K562 (cell line): ENCODE data around the gene PILRA. TPM values are rescaled to one million over a fixed set of nuclear protein-coding genes. Genes with fewer than 3 reads are reported as not detected.

Experiments
- ATF7 ChIP-seq: fragments of 450-650 bp; IDR thresholded peaks from 2 replicates; pipeline ENCODE4 v1.7.1; 2014; ENCODE audit warnings: mild to moderate bottlenecking, moderate library complexity
- BCL6 ChIP-seq: fragments of 250-450 bp; sonication (Bioruptor Pico); IDR thresholded peaks from 2 replicates; pipeline ENCODE4 v1.4.0; 2020
- BCOR ChIP-seq: fragments of 450-650 bp; IDR thresholded peaks from 2 replicates; pipeline ENCODE4 v1.6.1; 2016
- CC2D1A ChIP-seq: fragments of 450-650 bp; IDR thresholded peaks from 2 replicates; pipeline ENCODE4 v1.6.1; 2017; ENCODE audit warnings: mild to moderate bottlenecking
- ESRRA ChIP-seq: fragments of 450-650 bp; IDR thresholded peaks from 2 replicates; pipeline ENCODE4 v1.6.1; 2014; ENCODE audit warnings: low read depth, mild to moderate bottlenecking, moderate library complexity, borderline replicate concordance
- HLTF ChIP-seq: fragments of 450-650 bp; IDR thresholded peaks from 2 replicates; pipeline ENCODE4 v1.6.1; 2016
- JUN ChIP-seq, 2 experiments: sonication (generic) in 1 of 2; formaldehyde crosslinking in 1 of 2; IDR thresholded peaks; 2 replicates each; pipeline versions ENCODE4 v1.6.1 to v1.8.0; 2012 to 2022; ENCODE audit warnings: borderline replicate concordance in 2 of 2, mild to moderate bottlenecking in 2 of 2, improper control_type of control experiment in 1 of 2, low read depth in 1 of 2, low read length in 1 of 2, missing genetic modification reagents in 1 of 2
- NBN ChIP-seq: fragments of 450-650 bp; IDR thresholded peaks from 2 replicates; pipeline ENCODE4 v1.6.1; 2016; ENCODE audit warnings: low read depth, mild to moderate bottlenecking
- PKNOX1 ChIP-seq: fragments of 450-650 bp; IDR thresholded peaks from 2 replicates; pipeline ENCODE4 v1.6.1; 2016
- SREBF2 ChIP-seq: sonication (generic); formaldehyde crosslinking; IDR thresholded peaks from 2 replicates; pipeline ENCODE4 v1.4.0; 2020; ENCODE audit warnings: mild to moderate bottlenecking, missing genetic modification reagents
- STAG1 ChIP-seq: sonication (generic); formaldehyde crosslinking; IDR thresholded peaks from 2 replicates; pipeline ENCODE4 v1.5.0; 2020; ENCODE audit warnings: missing genetic modification reagents, borderline replicate concordance
- ZBTB33 ChIP-seq: sonication (generic); formaldehyde crosslinking; IDR thresholded peaks from 2 replicates; pipeline ENCODE4 v1.8.1; 2023; ENCODE audit warnings: mild to moderate bottlenecking, missing genetic modification reagents
- ZBTB40 ChIP-seq, 2 experiments: fragments of 450-650 bp in 1 of 2; sonication (generic) in 1 of 2; formaldehyde crosslinking in 1 of 2; IDR thresholded peaks; 2 replicates each; pipeline versions ENCODE4 v1.7.1 to v1.9.0; 2016 to 2022; ENCODE audit warnings: inconsistent platforms in 1 of 2, mild to moderate bottlenecking in 1 of 2, missing genetic modification reagents in 1 of 2
- ZNF24 ChIP-seq: fragments of 450-650 bp; IDR thresholded peaks from 2 replicates; pipeline ENCODE4 v1.6.1; 2016
- ZNF449 ChIP-seq: fragments of 250-450 bp; sonication (Bioruptor Pico); IDR thresholded peaks from 2 replicates; pipeline ENCODE4 v1.8.0; 2022; ENCODE audit warnings: moderate library complexity, mild to moderate bottlenecking, inconsistent platforms
- ZNF830 ChIP-seq: fragments of 250-450 bp; sonication (Bioruptor Pico); IDR thresholded peaks from 2 replicates; pipeline ENCODE4 v1.5.0; 2021; ENCODE audit warnings: mild to moderate bottlenecking
- polyA plus RNA-seq, 8 experiments: library from polyadenylated mRNA; depleted of rRNA in 4 of 8; stranded (reverse) in 5 of 8; unstranded in 3 of 8; fragments of >200 nt; fragmentation: Nextera tagmentation in 2 of 8; fragmentation: Illumina TruSeq in 1 of 8; extraction: Ambion mirVana in 2 of 8; extraction: Trizol in 1 of 8; gene quantifications; 2 replicates each; pipeline versions ENCODE4 v1.2.1 to v1.2.3, GENCODE V29; 2011 to 2014; ENCODE audit warnings: inconsistent platforms in 1 of 8, missing spikeins in 1 of 8
- total RNA-seq, 7 experiments: library from RNA; depleted of rRNA in 6 of 7; stranded (reverse); fragments of >200 nt in 6 of 7; fragmentation: Illumina TruSeq in 2 of 7; extraction: Trizol in 2 of 7; gene quantifications; 2 replicates each; pipeline versions ENCODE4 v1.2.1 to v1.2.3, GENCODE V29; 2011 to 2021; ENCODE audit warnings: low replicate concordance in 1 of 7

Gene PILRA
- total and polyA plus RNA-seq, 9 of the 15 experiments (the other 6 are each of a cell fraction or from before 2014, with no cell fraction given): 0.13 to 1.8 (median 0.62) TPM

GRCh38 chr7:100400656-100401055, 27.4 kb downstream of the PILRA start (continued):
- TF ChIP-seq ZBTB33 (peak; percentile 73), HLTF (no peak), CC2D1A (peak; percentile 67; the same call in 1 of the 2 replicates), ESRRA (peak; percentile 67; the same call in 1 of the 2 replicates), ZNF830 (CRISPR knock-in tag) (no peak), ATF7 (peak; percentile 49), SREBF2 (no peak), STAG1 (peak; percentile 76; the same call in 1 of the 2 replicates), BCL6 (CRISPR knock-in tag) (no peak), JUN (IDR thresholded peaks at IDR 0.05; ENCODE audit: borderline replicate concordance, low read depth, low read length) (0 out of 2 replicates have a peak, but pooled peaks have one; percentile 34), JUN (CRISPR knock-in tag; IDR thresholded peaks at IDR 0.05; ENCODE audit: borderline replicate concordance) (no peak), NBN (0 out of 2 replicates have a peak, but pooled peaks have one; percentile 35), PKNOX1 (peak; percentile 49), BCOR (no peak), ZNF24 (peak; percentile 67; the same call in 1 of the 2 replicates), ZNF449 (CRISPR knock-in tag) (no peak), ZBTB40 (IDR thresholded peaks at IDR 0.05) (peak; percentile 65), ZBTB40 (CRISPR knock-in tag; IDR thresholded peaks at IDR 0.05) (no peak)
